Measurements from ENCODE around the gene SYNE2. TPM values are rescaled to one million over a fixed set of nuclear protein-coding genes. Genes with fewer than 3 reads are reported as not detected.

The SYNE2 gene
- total RNA-seq, 1 donor from 2014 or later: 36.6 TPM

- DNase-seq (ENCODE audit: low read depth) (no peak), FAIRE-seq (no peak)
- Histone ChIP-seq H3K27me3 (ENCODE audit: control insufficient read depth, insufficient read depth, low read length) (no peaks in the 10 kb centered on the region), H3K36me3 (ENCODE audit: control insufficient read depth, insufficient read depth, low read length) (peaks cover 1% of the 10 kb centered on the region), H3K4me3 (ENCODE audit: low read depth, low read length) (no peak overlapping the region)
- no peak for TF ChIP-seq CTCF (IDR thresholded peaks at IDR 0.05; ENCODE audit: insufficient read depth, low read length, severe bottlenecking)
Measured at GRCh38 chr14:63874223-63874622, 21.4 kb downstream of the SYNE2 start.

GRCh38 chr14:63875311-63875710, 22.5 kb downstream of the SYNE2 start:
- TF ChIP-seq CTCF (IDR thresholded peaks at IDR 0.05; ENCODE audit: insufficient read depth, low read length, severe bottlenecking): no peak
- no peak for FAIRE-seq
- H3K36me3 ChIP-seq (ENCODE audit: control insufficient read depth, insufficient read depth, low read length): peaks cover 1% of the 10 kb centered on the region
- no peak overlapping the region for H3K4me3 ChIP-seq (ENCODE audit: low read depth, low read length)
- H3K27me3 ChIP-seq (ENCODE audit: control insufficient read depth, insufficient read depth, low read length): no peaks in the 10 kb centered on the region
- DNase-seq (ENCODE audit: low read depth): peak; percentile 84

GRCh38 chr14:63877550-63877939, 24.7 kb downstream of the SYNE2 start:
- DNase-seq (ENCODE audit: low read depth): no peak
- no peak for FAIRE-seq
- H3K4me3 ChIP-seq (ENCODE audit: low read depth, low read length): no peak overlapping the region
- H3K27me3 ChIP-seq (ENCODE audit: control insufficient read depth, insufficient read depth, low read length): no peaks in the 10 kb centered on the region
- no peak for TF ChIP-seq CTCF (IDR thresholded peaks at IDR 0.05; ENCODE audit: insufficient read depth, low read length, severe bottlenecking)
- peaks cover 1% of the 10 kb centered on the region for H3K36me3 ChIP-seq (ENCODE audit: control insufficient read depth, insufficient read depth, low read length)

GRCh38 chr14:63878052-63878451, 25.2 kb downstream of the SYNE2 start:
- no peak for TF ChIP-seq CTCF (IDR thresholded peaks at IDR 0.05; ENCODE audit: insufficient read depth, low read length, severe bottlenecking)
- Histone ChIP-seq H3K36me3 (ENCODE audit: control insufficient read depth, insufficient read depth, low read length) (peaks cover 1% of the 10 kb centered on the region), H3K27me3 (ENCODE audit: control insufficient read depth, insufficient read depth, low read length) (no peaks in the 10 kb centered on the region), H3K4me3 (ENCODE audit: low read depth, low read length) (no peak overlapping the region)
- no peak for FAIRE-seq
- DNase-seq (ENCODE audit: low read depth): no peak

GRCh38 chr14:63878792-63879191, 26.0 kb downstream of the SYNE2 start:
- no peak overlapping the region for H3K4me3 ChIP-seq (ENCODE audit: low read depth, low read length)
- no peak for TF ChIP-seq CTCF (IDR thresholded peaks at IDR 0.05; ENCODE audit: insufficient read depth, low read length, severe bottlenecking)
- no peaks in the 10 kb centered on the region for H3K27me3 ChIP-seq (ENCODE audit: control insufficient read depth, insufficient read depth, low read length)
- H3K36me3 ChIP-seq (ENCODE audit: control insufficient read depth, insufficient read depth, low read length): peaks cover 1% of the 10 kb centered on the region
- FAIRE-seq: no peak
- DNase-seq (ENCODE audit: low read depth): no peak

GRCh38 chr14:63881926-63882325, 29.1 kb downstream of the SYNE2 start:
- no peaks in the 10 kb centered on the region for H3K27me3 ChIP-seq (ENCODE audit: control insufficient read depth, insufficient read depth, low read length)
- H3K36me3 ChIP-seq (ENCODE audit: control insufficient read depth, insufficient read depth, low read length): no peaks in the 10 kb centered on the region
- FAIRE-seq: no peak
- no peak for TF ChIP-seq CTCF (IDR thresholded peaks at IDR 0.05; ENCODE audit: insufficient read depth, low read length, severe bottlenecking)
- DNase-seq (ENCODE audit: low read depth): no peak
- no peak overlapping the region for H3K4me3 ChIP-seq (ENCODE audit: low read depth, low read length)

All from bronchial epithelial cell (primary cell).